ENCODE measurements around the gene ROCK1. TPM values are rescaled to one million over a fixed set of nuclear protein-coding genes. Genes with fewer than 3 reads are reported as not detected.

Gene ROCK1
- total and polyA plus RNA-seq, 9 of the 15 experiments (the other 6 are each of a cell fraction or from before 2014, with no cell fraction given) = 7.4 to 28.6 (median 17.7) TPM

- intact Hi-C loops (cut with micrococcal nuclease) (no loop called here), in situ Hi-C loops (cut with MboI) (no loop called here)
- Histone ChIP-seq H3K27ac (ENCODE audit: extremely low read depth, low read depth, low read length) (no peak overlapping the region), H3K9me1 (ENCODE audit: control insufficient read depth, insufficient read depth, low read length) (no peaks in the 10 kb centered on the region), H3K4me3 (no peak overlapping the region), H3K4me1 (replicated peaks in 1 of 2; ENCODE audit: control insufficient read depth in 2 of 2, insufficient read depth in 2 of 2, low read length in 2 of 2) (no peaks in the 10 kb centered on the region), H3K36me3 (ENCODE audit: control insufficient read depth, insufficient read depth, low read length) (peaks cover 16% of the 10 kb centered on the region; the same call in 2 of the 3 replicates), H3K4me2 (ENCODE audit: insufficient read depth, low read length) (no peak overlapping the region), H4K20me1 (replicated peaks; ENCODE audit: control insufficient read depth, insufficient read depth, low read length) (no peaks in the 10 kb centered on the region), H3K9me3 (replicated peaks; ENCODE audit: control insufficient read depth, insufficient read depth, low read depth, low read length) (no peaks in the 10 kb centered on the region), H3K79me2 (ENCODE audit: control insufficient read depth, insufficient read depth, low read length) (no peaks in the 10 kb centered on the region), H3K27me3 (ENCODE audit: control insufficient read depth in 2 of 2, insufficient read depth in 2 of 2, low read length in 2 of 2) (no peaks in the 10 kb centered on the region), H3K9ac (ENCODE audit: insufficient read depth in 1 of 2, low read depth in 2 of 2, low read length in 2 of 2) (no peak overlapping the region), H2AFZ (ENCODE audit: low read depth, low read length) (no peak overlapping the region)
- CTCF ChIA-PET (ENCODE audit: low intra/inter-chr PET ratio) = no interaction called here
- POLR2A ChIA-PET = no interaction called here
- no peak for FAIRE-seq
- no peak for DNase-seq (ENCODE audit: extremely low read depth in 1 of 4, low spot score in 3 of 4)
- no peak for TF ChIP-seq CEBPG (CRISPR knock-in tag; IDR thresholded peaks at IDR 0.05)
- peak; percentile 70 to 83 for TF ChIP-seq CEBPG (tag; conservative IDR thresholded peaks at IDR 0.05 in 1 of 2, IDR thresholded peaks at IDR 0.05 in 1 of 2)
- no peak for TF ChIP-seq ZNF436 (CRISPR knock-in tag; IDR thresholded peaks at IDR 0.05)
- peak; percentile 91 for TF ChIP-seq CEBPB (tag; IDR thresholded peaks at IDR 0.05)
- no TSS peak for BruUV-seq (replicated peaks)
- ATAC-seq = no peak
Measured at GRCh38 chr18:21004726-21005125, 106.9 kb downstream of the ROCK1 start.

DNA sequence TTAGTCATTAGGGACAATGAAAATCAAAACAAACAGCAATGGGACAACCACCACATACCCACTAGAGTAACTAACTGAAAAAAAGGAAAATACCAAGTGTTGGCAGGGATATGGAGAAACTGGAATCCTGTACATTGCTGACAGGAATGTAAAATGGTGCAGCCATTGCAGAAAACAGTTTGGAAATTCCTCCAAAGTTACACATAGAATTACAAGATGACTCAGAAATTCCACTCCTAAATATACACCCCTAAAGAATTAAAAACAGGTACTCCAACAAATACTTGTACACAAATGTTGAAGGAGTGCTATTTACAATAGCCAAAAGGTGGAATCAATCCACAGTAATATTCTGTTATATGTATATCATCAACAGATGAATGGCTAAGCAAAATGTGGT is 110.9 kb downstream of the ROCK1 start:
- Histone ChIP-seq H3K4me1 (replicated peaks in 1 of 2; ENCODE audit: control insufficient read depth in 2 of 2, insufficient read depth in 2 of 2, low read length in 2 of 2) (no peaks in the 10 kb centered on the region), H4K20me1 (replicated peaks; ENCODE audit: control insufficient read depth, insufficient read depth, low read length) (no peaks in the 10 kb centered on the region), H3K27ac (ENCODE audit: extremely low read depth, low read depth, low read length) (no peak overlapping the region), H3K36me3 (ENCODE audit: control insufficient read depth, insufficient read depth, low read length) (0 out of 3 replicates have a peak, but pooled peaks cover 2% of the 10 kb centered on the region), H3K9me1 (ENCODE audit: control insufficient read depth, insufficient read depth, low read length) (no peaks in the 10 kb centered on the region), H3K9me3 (replicated peaks; ENCODE audit: control insufficient read depth, insufficient read depth, low read depth, low read length) (no peaks in the 10 kb centered on the region), H3K79me2 (ENCODE audit: control insufficient read depth, insufficient read depth, low read length) (no peaks in the 10 kb centered on the region), H2AFZ (ENCODE audit: low read depth, low read length) (no peak overlapping the region), H3K27me3 (ENCODE audit: control insufficient read depth in 2 of 2, insufficient read depth in 2 of 2, low read length in 2 of 2) (no peaks in the 10 kb centered on the region), H3K4me3 (no peak overlapping the region), H3K9ac (ENCODE audit: insufficient read depth in 1 of 2, low read depth in 2 of 2, low read length in 2 of 2) (no peak overlapping the region), H3K4me2 (ENCODE audit: insufficient read depth, low read length) (no peak overlapping the region)
- ATAC-seq (no peak), FAIRE-seq (no peak), DNase-seq (ENCODE audit: extremely low read depth in 1 of 4, low spot score in 3 of 4) (no peak)
- BruUV-seq (replicated peaks) = no TSS peak
- in situ Hi-C loops (cut with MboI) (no loop called here), intact Hi-C loops (cut with micrococcal nuclease) (no loop called here)
- no peak for TF ChIP-seq CBFB (CRISPR knock-in tag; IDR thresholded peaks at IDR 0.05)
- no peak for TF ChIP-seq CCAR2 (IDR thresholded peaks at IDR 0.05; ENCODE audit: low read depth, low read length)
- TF ChIP-seq XRCC4 (IDR thresholded peaks at IDR 0.05; ENCODE audit: extremely low read depth, insufficient read depth, insufficient read length) = no peak
- TF ChIP-seq CBX5 (IDR thresholded peaks at IDR 0.05; ENCODE audit: borderline replicate concordance, low read depth) = no peak
- TF ChIP-seq HDGF (IDR thresholded peaks at IDR 0.05) = no peak
- TF ChIP-seq SAFB2 (IDR thresholded peaks at IDR 0.05; ENCODE audit: borderline replicate concordance, low read depth, low read length, severe bottlenecking) = no peak
- TF ChIP-seq ZFP36 (IDR thresholded peaks at IDR 0.05; ENCODE audit: low read depth, low read length, partially characterized antibody) = no peak
- TF ChIP-seq, protein P1, sequence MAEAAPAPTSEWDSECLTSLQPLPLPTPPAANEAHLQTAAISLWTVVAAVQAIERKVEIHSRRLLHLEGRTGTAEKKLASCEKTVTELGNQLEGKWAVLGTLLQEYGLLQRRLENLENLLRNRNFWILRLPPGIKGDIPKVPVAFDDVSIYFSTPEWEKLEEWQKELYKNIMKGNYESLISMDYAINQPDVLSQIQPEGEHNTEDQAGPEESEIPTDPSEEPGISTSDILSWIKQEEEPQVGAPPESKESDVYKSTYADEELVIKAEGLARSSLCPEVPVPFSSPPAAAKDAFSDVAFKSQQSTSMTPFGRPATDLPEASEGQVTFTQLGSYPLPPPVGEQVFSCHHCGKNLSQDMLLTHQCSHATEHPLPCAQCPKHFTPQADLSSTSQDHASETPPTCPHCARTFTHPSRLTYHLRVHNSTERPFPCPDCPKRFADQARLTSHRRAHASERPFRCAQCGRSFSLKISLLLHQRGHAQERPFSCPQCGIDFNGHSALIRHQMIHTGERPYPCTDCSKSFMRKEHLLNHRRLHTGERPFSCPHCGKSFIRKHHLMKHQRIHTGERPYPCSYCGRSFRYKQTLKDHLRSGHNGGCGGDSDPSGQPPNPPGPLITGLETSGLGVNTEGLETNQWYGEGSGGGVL (CRISPR knock-in tag; IDR thresholded peaks at IDR 0.05) = no peak
- TF ChIP-seq ETV1 (tag; conservative IDR thresholded peaks at IDR 0.05; ENCODE audit: low read depth) = no peak
- TF ChIP-seq TSC22D4 (tag; IDR thresholded peaks at IDR 0.05) = no peak
- TF ChIP-seq EWSR1 (IDR thresholded peaks at IDR 0.05; ENCODE audit: borderline replicate concordance, low read depth, partially characterized antibody) = no peak
- no peak for TF ChIP-seq MTF1 (CRISPR knock-in tag; IDR thresholded peaks at IDR 0.05; ENCODE audit: borderline replicate concordance)
- ChIA-PET CTCF (ENCODE audit: low intra/inter-chr PET ratio) (no interaction called here), POLR2A (no interaction called here)
